Measurements from ENCODE around the gene KIF12.
A peak's percentile ranks its signal among the peaks of the same experiment; 100 is the strongest.
"Not testable (repeated sequence)": the region's sequence is repeated elsewhere in the genome, so short reads cannot be mapped to it uniquely, and the experiment has no call there.

Gene KIF12

GRCh38 chr9:114098936-114099668 is at the start of gene KIF12:
Gene KIF12 (minus strand): TSS chr9:114099292. CDS start chr9:114099276, 16 bp downstream.
- no peak for DNase-seq

GRCh38 chr9:114146735-114147134 is 47.6 kb upstream of the KIF12 start:
- DNase-seq, result no peak

DNA sequence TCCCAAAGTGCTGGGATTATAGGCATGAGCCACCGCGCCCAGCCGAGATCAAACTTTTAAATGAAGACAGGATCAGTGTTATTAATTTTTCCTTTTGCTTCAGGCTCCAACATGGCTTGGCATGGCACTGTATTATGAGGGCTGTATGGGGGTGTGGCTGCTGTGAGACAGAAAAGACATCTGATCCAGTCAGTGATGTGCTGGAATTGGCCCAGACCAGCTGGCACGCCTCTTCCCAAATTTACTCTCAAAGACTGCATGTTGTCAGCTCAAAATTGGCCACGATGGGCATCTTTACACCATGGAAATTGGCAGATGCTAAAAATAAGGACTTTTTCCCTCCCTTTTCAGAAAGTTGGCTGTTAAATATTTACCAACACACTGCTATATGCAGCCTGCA is 44.1 kb upstream of the KIF12 start:
- DNase-seq, result no peak

DNA sequence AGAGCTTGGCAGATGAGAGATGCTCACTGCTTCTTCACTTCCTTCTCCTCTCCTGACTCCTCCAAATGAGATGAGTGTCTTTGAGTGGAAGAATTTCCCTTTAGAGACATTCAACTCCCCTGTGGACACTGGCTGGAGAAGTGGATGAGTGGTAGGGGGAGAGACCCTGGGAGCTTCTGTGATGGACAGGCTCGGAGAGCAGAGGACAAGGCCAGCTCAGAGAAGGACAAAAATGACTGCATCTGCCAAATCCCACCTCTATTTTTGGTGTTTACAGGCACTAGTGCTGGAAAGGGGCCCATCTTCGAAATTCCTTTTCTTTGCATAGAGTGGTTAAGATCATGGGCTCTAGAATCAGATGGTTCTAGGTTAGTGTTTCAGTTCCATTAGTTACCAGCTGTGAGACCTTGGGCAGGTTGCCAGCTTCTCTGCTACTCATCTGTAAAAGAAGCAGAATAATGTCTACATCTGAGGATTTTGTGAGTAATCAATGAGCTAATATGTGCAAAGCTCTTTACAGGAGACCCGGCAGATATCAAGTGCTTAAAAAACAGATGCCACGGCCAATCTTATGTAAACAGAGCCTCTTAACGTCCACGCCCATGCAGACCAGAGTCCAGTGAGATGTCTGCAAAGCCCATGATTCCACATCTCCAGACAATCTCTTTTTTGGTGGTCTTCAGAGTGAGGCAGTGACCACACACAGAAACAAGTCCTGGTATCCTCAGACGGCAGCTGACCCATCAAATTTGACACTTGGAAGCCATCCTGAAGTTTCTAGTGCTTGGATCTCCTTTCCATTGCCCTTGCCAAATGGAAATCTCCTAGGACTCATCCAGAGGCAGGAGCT is 42.7 kb upstream of the KIF12 start:
- DNase-seq, result peak; percentile 47

GRCh38 chr9:114140850-114141249 is 41.8 kb upstream of the KIF12 start:
- DNase-seq, result no peak

- DNase-seq, result no peak
These were observed 41.3 kb upstream of the KIF12 start for GRCh38 chr9:114140401-114140800.

DNA sequence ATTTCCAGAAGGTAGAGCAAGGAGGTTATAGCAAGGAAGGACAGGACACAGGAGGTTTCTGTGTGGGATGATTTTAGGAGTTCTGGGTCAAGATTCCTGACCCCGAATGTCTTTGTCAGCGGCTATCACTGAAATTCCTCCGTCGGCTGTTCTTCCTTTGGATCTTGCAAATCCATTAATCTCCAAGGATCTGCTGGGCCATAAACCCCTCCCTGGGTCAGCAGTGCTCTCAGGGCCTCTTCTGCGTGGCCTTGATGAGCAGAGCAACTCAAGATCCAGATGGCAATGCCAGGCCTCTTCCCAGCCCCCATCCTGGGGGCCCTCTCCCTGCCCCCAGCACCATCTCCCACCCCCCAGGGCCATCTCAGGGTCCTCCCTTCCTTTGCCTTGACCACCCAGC is 40.0 kb upstream of the KIF12 start:
- DNase-seq, result no peak

- DNase-seq, result no peak
These were observed 39.5 kb upstream of the KIF12 start for GRCh38 chr9:114138552-114138971.

- DNase-seq, result no peak
These were observed 38.7 kb upstream of the KIF12 start for GRCh38 chr9:114137831-114138230.

- DNase-seq, result no peak
These were observed 35.8 kb upstream of the KIF12 start for GRCh38 chr9:114134827-114135396.

DNA sequence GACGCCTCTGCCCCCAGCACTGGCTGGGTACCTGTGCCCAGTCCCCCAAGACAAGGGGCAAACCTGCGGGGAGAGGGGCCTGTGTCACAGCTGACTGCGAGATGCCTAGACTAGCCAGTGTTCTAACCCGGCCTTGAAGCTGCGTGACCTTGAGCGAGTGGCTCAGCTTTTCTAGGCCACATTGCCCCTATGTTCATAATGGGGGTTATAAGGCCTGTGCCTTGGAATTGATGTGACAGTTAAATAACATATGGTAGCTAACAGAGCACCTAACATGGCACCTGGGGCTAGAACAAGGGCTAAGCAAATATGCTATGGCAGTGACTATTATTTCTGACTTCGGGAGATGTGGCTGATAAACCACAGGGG is 33.4 kb upstream of the KIF12 start:
- no peak for DNase-seq

DNA sequence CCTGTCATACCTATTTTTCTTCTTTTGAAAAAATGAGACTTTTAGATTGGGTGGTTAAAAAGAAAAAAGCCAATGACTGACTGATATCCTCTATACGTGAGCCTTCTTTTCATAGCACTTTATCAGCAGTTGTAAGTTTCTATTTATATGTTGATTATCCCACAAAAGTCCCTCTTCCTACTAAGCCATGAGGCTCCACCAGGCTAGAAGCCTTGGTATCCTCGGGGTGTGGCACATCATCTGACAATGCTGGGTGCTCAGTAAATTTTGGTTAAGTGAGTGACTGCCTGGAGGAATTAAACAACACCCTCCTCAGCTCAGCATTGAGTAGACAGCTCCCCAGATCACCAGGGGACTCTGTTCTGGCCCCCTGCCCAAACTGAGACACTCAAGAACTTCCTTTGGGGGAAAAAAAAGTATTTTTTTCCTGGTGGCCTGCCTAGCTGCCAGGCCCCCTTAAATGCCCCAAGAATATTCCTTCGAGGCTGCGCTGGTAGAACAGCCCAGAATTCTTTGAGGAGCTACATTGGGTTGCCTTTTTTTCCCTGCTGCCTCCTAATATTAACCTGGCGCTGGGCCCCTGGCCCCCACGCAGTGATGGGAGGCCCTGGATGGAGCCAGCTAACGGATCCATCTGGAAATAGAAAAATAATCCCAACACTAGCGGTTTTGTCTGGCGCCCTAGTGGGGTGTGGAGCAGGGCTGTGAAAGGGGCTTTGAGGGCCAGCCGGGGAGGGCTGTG is 32.9 kb upstream of the KIF12 start:
- no peak for DNase-seq

DNA sequence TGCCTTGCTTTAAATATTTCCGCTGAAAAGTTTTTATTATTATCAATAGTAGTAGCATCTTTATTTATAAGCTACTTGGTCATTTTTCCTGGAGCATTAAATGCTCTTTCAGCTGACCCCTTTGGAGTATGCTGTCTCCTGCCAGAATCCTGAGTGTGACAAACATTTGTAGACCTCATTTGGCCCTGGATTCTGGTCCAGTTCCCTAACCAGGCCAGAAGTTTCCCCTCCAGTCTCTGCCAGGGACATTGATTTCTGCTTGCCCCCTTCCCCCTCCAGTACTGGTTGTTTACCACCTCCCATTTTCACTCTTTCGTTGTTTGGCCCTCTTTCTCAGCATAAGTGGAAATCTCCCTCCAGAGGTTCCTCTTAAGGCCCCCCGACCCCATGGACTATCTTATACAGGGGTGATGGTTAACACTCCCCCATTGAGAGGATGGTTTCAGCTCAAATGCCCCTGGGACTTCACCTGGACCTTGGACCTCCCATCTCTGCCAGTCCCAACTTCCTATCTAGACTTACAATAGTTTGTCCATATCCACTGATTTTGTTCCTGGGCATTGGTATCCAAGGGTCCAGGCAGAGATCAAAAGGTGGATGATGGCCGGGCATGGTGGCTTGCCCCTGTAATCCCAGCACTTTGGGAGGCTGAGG is 31.7 kb upstream of the KIF12 start:
- no peak for DNase-seq

GRCh38 chr9:114130141-114130540 is 31.0 kb upstream of the KIF12 start:
- no peak for DNase-seq

- DNase-seq, result not testable (repeated sequence)
These were observed 29.7 kb upstream of the KIF12 start for GRCh38 chr9:114128759-114129158.

- DNase-seq, result no peak
These were observed 27.4 kb upstream of the KIF12 start for GRCh38 chr9:114126247-114127060.

GRCh38 chr9:114125476-114126013 is 26.5 kb upstream of the KIF12 start:
- no peak for DNase-seq

- DNase-seq, result no peak
These were observed 25.8 kb upstream of the KIF12 start for GRCh38 chr9:114124666-114125475.

GRCh38 chr9:114124138-114124537 is 25.0 kb upstream of the KIF12 start:
- no peak for DNase-seq
